ENCODE results near the gene PLEKHG1.
A peak's percentile ranks its signal among the peaks of the same experiment; 100 is the strongest.

PLEKHG1 gene

DNA sequence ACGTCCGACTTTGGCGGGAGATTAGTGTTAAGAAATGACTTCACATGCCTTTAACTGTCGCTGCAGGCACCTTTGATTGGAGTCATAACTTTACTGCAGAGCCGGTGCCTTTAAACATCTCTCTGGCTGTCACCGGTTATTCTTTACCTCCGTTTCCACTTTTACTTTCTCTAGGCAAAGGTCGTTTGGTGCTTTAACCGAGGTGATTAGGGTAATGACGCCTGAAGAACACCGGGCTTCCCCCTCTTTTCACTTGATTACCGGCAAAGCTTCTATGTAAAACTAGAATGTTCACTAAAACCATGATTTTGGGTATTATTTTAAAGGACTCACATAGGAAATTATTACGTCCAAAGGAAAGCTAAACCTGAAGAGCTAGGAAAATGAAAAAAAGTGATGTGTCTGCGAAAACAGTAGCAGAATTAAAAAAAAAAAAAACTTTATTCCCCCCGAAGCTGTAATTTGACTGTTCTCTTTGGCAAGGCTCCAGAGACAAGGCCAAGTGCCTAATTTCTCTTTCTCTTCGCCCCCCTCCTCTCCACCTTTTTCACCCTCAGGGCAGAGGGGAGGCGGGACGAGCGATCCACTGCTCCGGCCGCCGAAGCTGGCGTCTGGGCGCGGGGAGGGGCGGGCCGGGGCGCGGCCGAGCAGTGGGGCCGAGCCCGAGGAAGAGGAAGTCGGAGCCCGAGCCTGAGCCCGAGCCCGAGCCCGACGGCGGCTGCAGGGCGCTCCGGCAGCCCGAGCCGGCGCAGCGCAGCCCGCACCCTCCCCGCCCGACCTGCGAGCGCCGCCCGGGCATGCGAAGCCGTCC is at the start of gene PLEKHG1:
PLEKHG1 (plus strand) TSS at position 687 of the 811 bp plus-strand sequence. CDS start 133,797 bp downstream, outside the sequence.
- DNase-seq, result peak; percentile 33

DNA sequence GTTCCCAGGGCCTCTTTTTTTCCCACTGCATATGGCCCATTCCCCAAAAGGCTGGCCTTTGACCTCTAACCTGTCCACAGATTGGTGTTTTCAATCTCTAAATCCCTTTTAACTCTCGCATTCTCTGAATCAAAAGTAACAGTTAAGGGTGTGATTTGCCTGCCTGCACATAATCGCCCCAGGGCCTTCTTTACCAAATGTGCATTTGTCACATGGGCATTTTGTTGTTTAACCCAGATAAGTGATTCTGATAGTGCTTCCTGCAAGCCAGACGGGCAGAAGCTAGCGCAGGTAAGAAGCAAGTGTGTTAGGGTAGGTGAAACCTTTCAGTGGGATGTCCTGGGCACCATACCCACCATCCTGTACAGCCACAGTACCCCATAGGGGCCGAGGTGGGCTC is 49.4 kb upstream of the PLEKHG1 start:
- no peak for DNase-seq

DNA sequence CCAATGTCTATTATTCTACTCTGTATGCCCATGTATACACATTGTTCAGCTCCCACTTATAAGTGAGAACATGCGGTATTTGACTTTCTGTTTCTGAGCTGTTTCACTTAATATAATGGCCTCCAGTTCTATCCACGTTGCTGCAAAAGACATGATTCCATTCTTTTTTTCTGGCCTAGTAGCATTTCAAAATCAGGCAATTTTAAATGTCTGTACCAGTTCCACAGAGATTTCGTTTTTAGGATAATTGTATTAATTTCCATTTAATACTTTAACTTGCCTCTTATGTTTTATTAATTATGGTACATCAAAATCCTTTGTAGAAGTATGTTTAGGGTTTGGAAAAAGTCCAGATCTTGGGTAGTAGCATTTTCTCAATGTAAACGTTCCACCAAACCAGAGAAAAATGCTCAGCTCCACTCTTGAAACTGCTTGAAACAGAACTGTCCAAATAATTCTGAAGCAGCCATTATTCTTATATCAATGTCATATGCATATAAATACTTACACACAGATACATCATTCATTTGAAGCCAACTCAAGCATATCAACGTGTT is 42.6 kb upstream of the PLEKHG1 start:
- DNase-seq, result no peak

DNA sequence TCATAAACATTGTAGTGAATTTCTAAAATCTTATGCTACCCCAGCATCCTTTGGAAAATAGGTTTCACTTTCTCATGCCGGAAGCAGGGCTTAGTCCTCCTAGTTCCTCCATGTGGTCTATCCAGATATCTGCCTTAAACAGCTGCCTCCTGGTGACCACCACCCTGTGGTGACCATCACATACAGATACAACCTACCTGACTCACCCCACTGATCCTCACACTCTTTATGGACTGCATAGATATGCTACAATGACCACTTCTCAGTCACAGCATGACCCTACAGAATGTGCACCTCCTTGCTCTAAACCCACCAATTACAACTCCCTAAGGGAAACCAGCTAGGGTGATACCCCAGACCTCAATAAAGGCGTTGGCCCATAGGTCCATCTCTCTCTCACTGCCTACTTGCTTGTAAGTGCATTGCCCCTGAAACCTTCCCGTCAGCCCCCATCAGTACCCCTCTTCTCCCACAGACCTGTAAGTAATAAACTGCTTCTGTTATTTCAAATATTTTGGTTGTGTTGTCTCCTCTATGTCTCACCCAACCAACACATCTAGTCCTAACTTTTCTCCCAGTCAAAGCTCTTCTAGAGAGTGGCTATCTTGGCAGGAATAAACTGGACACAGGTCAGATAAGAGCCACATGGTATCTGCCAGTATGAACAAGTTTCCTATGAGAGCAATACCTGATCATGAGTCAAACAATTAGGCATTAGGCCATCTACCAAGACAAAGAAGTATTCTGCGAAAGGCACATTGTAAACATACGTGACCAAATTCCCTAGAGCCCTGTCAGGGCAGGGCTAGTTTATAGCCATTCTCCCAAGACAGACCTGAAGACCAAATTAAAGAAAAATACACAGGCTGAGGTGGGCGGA is 39.4 kb upstream of the PLEKHG1 start:
- no peak for DNase-seq

DNA sequence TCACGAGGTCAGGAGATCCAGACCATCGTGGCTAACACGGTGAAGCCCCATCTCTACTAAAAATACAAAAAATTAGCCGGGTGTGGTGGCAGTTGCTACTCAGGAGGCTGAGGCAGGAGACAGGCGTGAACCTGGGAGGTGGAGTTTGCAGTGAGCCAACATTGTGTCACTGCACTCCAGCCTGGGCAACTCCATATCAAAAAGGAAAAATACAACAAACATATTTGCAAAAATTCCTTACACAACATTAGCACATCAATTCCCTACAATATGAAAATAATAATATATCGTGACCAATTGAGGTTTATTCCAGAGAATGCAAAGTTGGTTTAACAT is 38.8 kb upstream of the PLEKHG1 start:
- no peak for DNase-seq

DNA sequence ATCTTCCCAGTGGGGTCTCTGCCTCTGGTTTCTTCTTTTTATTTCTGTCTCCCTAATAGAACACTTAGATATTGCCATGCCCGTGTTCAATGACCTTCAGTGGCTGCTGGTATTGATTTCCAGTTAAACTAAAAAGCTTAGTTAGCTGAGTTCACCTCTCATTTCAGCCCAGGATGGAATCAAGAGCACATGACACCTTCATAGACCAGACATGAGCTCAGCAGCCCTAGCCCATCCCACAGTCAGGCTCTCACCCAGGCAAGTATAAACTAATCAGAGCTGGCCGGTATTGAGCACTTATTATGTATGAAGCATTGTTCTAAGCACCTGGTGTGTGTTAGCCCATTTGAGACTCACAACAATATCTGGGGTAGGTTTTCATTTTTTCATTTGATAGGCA is 33.7 kb upstream of the PLEKHG1 start:
- no peak for DNase-seq

DNA sequence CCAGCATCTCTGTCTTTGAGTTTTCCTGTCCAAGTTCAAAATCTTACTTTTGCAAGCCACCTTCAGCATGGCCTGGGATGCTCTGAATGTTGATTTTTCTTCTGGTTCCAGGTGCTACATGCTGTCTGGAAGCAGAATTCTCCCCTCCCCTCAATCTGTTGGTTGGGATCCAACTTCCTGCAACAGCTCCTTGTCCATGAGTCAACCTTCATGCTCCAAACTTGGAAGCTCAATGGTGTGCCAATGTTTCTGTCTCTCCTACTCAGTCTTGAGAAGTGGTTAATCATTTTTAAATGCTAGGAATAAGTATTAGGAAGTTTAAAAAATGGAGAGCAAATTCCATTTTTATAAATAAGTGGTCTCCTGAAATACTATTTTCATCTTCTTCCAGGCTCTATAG is 33.2 kb upstream of the PLEKHG1 start:
- DNase-seq, result no peak

DNA sequence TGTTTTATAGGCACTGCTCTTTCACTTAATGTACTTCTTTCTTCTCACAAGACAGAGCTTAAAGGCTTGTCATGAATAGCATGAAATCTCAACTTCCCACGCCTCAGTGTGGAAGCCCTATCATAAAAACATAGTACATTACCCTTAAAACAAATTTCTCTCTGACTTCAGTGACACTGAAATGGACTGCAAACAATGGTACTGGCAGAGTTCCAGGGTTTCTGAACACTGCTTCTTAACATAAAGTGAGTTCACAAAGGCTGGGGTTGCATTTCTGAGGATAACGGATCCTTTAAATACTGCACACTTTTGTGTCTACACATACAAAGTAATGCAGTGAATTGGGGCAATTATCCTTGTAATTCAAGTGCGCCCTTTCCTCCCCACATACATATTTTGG is 32.3 kb upstream of the PLEKHG1 start:
- no peak for DNase-seq

DNA sequence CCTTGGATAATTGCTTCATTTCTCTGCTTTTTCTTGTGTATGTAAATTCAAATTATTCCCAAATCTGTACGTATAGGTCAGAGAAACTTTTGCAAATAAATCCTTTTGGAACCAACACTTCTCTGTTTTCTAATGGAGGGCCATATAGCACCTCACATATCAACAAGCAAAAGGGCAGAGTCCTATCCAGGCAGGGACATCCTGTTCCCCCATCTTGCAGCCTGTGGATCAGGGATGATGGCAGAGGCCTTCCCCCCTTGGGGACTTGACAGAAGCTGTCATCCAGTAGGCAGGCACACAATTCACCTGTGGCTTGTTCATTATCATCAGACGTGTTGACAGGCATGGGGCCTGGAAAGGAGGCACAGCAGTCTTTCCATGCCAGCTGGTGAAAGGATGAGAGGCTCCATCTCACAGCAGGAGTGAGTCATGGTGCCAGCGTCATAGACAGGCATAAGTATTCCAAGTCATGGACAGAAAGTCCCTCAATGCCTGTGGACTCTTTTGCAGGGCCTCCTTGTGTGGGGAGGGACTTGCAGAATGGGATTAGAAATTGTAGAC is 31.8 kb upstream of the PLEKHG1 start:
- peak; percentile 58 for DNase-seq

DNA sequence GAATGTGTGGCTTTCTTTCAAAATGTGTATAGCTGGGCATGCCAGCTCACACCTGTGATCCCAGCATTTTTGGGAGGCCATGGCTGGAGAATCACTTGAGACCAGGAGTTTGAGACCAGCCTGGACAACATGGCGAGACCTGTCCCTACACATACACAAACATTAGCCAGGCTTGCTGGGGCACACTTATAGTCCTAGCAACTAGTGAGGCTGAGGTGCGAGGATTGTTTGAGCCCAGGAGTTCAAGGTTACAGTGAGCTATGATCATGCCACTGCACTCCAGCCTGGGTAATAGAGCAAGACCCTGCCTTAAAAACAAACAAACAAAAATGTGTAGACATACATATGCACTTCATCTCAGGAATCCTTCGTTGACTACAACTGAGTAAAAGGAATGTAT is 31.1 kb upstream of the PLEKHG1 start:
- DNase-seq, result no peak

DNA sequence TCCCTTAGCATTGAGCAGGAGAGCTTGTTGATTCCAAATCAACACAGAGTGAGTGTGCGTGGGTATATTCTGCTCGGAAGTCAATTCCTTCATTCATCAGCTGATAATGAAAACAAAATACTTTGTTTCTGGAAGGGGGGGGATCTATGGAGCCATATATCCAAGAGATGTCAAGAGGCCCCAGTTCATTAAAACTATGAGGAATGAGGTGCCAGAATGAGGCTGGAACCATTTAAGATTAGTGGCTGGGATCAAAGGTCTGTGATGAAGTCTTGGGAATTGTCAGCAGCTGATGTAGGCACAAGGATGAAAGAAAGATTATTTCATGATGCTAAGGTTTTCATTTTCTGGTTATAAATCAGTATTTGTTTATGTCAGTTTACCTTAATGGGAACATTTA is 30.5 kb upstream of the PLEKHG1 start:
- DNase-seq, result no peak

DNA sequence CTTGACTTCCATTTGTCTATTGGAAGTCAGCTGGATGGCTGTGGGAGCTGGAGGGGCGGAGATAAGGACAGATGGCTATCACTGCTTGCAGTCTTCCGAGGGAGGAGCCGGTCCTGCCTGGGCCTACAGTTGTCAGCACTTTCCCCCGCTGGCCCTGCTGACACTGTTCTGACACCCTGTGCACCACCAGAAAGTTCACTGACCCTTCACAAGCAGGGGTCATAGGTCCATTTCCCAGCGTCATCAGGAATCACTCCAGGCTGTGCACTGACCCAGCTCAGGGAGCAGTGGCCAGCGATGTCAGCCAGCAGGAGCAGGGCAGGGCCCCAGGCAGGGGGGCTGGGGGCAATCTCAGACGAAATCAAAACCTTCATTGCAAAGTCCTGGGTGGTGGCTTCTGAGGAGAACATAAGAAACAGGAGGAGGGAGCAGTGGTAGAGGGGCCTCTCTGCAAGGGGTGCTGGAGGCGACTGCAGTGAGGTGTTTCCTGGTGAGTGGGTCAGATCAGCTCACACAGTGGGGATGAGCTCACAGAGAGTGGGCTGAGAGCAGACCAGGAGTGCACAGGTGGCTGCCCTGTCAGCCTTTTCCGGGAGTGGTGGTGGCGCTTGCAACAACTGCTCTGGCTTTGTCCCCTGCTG is 26.5 kb upstream of the PLEKHG1 start:
- peak; percentile 13 for DNase-seq

DNA sequence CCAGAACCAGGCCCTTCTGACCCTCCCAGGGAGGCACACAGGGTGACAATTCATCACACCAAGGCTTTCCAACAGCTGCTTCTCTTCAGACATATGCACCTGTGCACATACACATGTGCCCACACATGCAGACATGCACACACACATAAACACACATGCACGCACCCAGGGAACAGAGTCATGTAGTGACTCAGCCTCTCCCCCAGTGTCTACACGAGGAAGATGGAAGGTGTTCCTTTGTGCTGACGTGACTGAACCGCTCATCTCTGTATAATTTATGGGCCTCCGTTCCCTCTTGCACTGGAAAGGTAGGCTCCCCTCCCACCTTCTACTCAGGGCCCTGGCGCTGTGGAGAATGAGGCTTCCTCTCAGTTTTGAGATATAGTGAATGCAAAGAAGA is 23.8 kb upstream of the PLEKHG1 start:
- DNase-seq, result no peak

DNA sequence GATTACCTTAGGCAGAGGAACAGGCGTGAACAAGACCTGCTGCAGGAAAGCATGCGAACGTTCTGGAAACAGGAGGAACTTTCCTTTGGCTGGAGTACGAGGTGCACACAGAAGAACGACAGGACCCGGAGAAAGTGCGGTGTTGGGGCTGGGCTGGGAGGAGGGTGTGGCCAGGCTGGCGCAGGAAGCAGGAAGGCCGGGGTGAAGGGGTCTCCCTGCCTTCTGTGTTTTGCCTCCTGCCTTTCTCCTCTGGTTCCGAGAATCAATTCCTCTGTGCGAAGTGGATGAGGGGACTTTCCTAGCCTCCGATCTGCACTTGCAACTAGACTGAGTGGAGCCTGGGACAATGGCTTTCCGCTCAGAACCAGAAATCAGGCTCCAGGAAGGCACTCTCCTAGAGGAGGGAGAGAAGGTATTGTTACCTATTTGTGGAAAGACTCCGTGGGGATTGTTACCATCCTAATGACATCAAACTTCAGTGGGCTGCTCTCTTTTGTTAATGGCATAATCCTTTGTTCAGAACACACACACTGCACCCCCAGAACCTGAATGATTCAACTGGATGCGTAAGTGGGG is 22.9 kb upstream of the PLEKHG1 start:
- DNase-seq, result no peak

DNA sequence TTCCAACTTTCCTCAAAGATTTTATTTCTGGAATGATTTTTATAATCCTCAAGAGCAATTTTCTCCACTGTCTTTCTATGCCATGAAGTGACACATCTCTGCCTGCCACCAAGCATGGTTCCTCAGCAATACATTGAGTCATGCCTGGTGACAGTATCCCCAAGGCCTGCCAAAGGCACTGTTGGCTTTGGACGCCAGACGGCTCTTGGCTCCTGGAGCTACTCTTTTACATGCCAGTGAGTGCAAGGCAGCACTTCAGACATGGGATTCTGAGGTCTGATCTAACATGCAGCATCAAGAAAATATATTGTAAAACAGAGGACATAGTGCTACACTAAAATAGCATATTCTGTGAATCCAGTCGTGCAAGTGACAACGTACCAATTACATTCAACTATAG is 20.1 kb upstream of the PLEKHG1 start:
- DNase-seq, result no peak

DNA sequence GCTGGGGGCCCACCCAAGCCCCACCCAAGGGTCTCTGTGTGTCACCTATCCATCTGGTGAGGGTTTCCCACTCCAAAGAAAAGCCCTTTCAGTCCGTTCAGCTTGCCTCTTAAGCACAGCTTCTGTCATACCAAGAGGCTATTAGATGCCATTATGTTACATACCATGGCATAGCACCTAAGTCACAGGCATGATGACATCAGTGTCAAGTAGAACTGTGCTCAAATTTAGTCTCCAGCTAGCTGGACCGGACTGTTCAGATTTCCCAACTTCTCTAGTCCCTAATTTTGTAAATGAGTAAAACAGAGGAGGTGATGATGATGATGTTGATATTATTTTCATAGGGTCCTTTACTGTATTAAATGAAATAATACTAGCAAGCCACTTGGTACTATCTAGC is 19.2 kb upstream of the PLEKHG1 start:
- no peak for DNase-seq

DNA sequence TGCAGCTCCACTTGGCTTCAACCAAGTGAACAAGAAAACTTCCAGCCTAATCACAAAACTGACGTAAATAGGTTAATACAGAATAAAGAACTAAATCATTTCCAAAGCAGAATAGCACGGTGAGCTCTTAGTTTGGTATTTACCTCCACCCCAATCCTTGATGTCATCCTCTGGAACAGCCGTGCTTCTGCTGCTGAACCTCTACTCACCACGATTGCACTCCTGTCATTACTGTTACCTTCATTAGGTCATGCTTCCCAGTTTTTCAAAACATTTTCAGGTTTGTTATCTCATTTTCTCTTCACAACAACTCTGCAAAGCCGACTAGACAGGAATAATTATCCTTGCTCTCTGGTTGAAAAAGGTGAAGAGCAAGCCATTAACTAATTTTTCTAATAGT is 15.6 kb upstream of the PLEKHG1 start:
- DNase-seq, result no peak

DNA sequence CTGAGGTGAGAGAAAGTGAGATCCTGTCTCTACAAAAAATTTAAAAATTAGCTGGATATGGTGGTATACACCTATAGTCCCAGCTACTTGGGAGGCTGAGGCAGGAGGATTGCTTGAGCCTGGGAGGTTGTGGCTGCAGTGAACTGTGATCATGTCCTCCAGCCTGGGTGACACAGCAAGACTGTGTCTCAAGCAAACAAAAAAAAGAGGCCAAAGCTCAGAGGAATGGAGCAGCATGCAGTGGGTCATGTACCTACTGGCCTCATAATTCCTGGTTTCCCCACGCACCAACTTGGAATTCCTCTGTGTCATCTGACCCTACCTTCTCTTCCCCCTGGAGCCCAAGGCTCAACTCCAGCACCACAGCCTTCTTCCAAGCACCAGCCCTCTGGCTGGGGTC is 15.1 kb upstream of the PLEKHG1 start:
- no peak for DNase-seq

DNA sequence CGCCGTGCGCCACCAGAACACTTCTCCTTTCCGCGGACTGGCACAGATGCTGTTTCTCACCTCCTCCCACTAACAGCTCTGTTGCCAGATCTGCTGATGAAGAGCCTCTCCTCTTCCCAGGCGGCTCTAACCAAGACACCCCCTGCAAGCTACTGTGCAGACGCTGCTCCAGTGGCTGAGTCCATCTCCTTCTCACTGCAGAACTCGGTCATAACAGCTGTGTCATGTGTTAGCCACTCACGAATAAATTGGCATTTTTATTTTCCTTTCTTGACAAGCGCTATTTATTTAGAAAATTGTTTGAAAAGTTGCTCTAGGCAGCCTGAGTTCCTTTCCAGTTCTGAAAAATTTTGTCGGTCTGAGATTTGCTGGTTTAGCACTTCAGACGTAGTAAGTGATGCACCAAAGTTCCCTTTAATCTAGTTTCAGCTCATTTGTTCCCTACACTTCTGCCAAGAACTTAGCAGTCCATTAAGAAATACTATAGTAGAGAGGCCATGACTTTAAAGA is 12.8 kb upstream of the PLEKHG1 start:
- DNase-seq, result no peak

DNA sequence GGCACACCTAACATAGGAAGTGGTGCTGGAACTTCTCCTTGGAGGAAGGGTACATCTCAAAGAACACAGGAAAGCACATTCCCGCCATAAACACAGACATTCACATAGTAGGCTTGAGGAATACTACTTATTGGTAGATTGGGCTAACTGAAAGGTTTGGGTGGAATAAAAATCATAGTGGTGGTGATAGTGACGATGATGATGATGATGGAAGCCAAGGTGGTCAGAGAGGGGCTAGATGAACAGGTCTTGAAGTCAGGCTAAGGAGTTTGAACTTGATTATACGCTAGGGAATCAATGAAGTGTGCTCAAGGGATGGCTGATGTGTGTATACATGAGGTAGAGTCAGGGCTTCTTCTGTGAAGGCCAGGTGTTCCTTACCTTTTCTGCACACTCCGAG is 12.0 kb upstream of the PLEKHG1 start:
- DNase-seq, result no peak

DNA sequence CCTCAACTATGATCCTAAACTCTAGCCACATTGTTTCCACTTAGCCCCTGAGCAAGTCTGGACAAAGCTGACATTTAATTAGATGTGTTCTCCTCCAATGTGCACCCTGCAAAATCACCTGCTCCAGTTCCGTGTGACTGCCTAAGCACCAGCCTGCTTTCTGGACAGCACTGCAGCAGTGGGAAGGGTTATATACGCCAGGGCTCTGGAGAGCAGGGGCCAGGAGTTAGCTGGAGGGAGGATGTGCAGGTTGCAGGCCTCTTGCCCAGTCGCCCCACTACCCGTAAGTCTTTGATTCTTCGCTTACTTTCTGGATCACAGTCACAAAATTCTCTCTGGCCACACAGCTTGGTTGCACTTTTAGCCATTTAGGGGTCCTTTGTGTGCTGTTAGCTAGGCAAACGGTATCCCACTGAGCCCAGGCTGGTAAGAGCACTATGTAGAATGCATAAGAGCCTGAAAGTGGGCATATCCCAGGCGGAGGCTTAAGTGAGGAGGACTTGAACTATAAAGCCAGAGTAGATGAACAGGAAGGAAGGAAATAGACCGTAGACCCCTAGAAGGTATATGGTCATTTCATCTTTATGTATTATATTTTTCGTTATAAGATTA is 10.7 kb upstream of the PLEKHG1 start:
- DNase-seq, result no peak

DNA sequence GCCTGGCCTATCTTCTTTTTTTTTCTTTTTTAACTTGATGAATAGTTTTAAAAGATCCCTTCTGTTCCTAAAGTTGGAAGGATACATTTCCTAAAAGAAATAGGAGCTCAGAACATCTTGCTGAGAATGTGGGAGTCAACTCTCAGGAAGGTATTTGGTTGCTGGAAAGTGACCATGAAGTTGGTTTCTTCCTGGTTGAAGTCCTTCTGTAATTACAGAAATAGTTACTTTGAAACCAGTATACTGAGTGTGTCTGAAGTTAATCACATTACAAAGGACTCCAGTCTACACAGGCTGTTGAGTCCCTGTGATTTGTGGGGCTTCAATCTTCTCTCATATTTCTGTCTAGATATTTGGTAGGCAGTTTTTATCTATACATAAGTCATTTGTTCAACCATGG is 9.8 kb upstream of the PLEKHG1 start:
- DNase-seq, result no peak

Data from NCI-H2171 (cell line).